ENCODE results near the gene NEU2. TPM values are rescaled to one million over a fixed set of nuclear protein-coding genes. Genes with fewer than 3 reads are reported as not detected.

Gene NEU2
- polyA plus RNA-seq, 1 experiment = not detected

DNA sequence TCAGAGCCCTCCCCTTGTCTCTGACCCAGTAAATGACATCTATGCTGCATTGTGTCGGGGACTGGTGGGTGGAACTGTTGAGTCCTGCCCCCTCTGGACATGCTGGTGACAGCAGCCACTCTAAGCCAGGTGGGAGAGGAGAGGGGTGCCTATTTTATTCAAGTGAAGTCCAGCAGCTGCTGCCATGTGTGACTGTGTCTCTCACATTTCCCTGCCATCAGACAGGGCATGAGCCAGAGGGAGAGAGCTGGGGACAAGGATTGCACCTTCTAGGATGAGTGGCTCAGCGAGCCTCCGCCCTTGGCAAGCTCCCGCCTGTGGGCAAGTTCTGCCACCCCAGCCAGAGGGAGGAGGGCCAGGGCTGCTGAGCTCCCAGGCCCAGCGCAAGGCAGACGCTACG, 33.1 kb upstream of the NEU2 start:
- Histone ChIP-seq H3K4me3 (ENCODE audit: low read depth, low read length) (no peak overlapping the region), H3K27me3 (ENCODE audit: control insufficient read depth, insufficient read depth, low read length) (peaks cover 4% of the 10 kb centered on the region), H3K36me3 (ENCODE audit: control insufficient read depth, insufficient read depth, low read length) (no peaks in the 10 kb centered on the region)
- CTCF ChIA-PET = interaction anchor here (0.6 to 1.2 kb wide), 3 partner anchors 10 to 144 kb away, joined by 3 to 5 read pairs (median 3); no protein-coding TSS in a partner anchor
- POLR2A ChIA-PET = no interaction called here
- DNase-seq (ENCODE audit: low read depth) = no peak
- TF ChIP-seq, protein P1, sequence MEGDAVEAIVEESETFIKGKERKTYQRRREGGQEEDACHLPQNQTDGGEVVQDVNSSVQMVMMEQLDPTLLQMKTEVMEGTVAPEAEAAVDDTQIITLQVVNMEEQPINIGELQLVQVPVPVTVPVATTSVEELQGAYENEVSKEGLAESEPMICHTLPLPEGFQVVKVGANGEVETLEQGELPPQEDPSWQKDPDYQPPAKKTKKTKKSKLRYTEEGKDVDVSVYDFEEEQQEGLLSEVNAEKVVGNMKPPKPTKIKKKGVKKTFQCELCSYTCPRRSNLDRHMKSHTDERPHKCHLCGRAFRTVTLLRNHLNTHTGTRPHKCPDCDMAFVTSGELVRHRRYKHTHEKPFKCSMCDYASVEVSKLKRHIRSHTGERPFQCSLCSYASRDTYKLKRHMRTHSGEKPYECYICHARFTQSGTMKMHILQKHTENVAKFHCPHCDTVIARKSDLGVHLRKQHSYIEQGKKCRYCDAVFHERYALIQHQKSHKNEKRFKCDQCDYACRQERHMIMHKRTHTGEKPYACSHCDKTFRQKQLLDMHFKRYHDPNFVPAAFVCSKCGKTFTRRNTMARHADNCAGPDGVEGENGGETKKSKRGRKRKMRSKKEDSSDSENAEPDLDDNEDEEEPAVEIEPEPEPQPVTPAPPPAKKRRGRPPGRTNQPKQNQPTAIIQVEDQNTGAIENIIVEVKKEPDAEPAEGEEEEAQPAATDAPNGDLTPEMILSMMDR (IDR thresholded peaks at IDR 0.05; ENCODE audit: insufficient read depth, low read depth, low read length) = no peak

DNA sequence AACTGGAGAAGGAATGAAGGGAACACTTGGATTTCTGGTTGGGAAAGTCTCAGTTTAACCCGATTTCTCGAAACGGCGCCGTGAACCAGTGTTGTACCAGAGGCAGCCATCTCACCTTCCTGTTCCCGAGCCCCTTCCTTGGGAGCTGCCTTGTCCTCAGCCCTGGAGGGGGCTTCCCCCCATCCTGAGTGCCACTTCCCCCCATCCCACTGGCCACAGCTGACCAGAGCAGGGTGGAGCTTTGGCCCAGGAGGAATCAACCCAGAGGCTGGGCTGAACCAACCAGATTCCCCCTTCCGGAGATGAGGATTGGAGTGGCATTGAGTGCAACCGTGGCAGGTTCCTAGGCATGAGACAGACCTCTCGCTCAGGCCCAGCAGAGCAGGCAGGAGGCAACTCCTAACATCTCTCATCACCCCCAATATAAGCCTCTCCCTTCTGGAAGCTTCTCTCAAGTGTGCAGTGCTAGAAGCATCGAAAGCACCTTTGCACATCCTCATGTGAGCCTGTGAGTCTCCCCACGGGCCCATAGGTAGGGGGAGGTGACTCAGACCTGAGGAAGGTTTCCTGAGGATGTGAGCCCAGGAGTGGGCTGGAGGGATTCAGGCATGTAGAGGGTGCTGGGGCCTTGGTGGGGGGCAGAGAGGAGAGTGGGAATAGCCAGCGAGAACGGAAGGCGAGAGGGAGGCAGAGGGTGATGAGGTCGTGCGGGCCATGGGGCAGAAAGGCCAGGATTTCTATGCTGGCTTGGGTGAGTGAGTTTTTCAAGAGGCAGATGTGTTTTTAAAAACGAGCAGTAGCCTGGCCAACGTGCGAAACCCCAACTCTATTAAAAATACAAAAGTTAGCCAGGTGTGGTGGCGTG, 31.4 kb upstream of the NEU2 start:
- Histone ChIP-seq H3K27me3 (ENCODE audit: control insufficient read depth, insufficient read depth, low read length) (peaks cover 9% of the 10 kb centered on the region), H3K4me3 (ENCODE audit: low read depth, low read length) (no peak overlapping the region), H3K36me3 (ENCODE audit: control insufficient read depth, insufficient read depth, low read length) (no peaks in the 10 kb centered on the region)
- TF ChIP-seq, protein P1 (IDR thresholded peaks at IDR 0.05; ENCODE audit: insufficient read depth, low read depth, low read length) = no peak
- POLR2A ChIA-PET = no interaction called here
- CTCF ChIA-PET = no interaction called here
- DNase-seq (ENCODE audit: low read depth) = no peak

DNA sequence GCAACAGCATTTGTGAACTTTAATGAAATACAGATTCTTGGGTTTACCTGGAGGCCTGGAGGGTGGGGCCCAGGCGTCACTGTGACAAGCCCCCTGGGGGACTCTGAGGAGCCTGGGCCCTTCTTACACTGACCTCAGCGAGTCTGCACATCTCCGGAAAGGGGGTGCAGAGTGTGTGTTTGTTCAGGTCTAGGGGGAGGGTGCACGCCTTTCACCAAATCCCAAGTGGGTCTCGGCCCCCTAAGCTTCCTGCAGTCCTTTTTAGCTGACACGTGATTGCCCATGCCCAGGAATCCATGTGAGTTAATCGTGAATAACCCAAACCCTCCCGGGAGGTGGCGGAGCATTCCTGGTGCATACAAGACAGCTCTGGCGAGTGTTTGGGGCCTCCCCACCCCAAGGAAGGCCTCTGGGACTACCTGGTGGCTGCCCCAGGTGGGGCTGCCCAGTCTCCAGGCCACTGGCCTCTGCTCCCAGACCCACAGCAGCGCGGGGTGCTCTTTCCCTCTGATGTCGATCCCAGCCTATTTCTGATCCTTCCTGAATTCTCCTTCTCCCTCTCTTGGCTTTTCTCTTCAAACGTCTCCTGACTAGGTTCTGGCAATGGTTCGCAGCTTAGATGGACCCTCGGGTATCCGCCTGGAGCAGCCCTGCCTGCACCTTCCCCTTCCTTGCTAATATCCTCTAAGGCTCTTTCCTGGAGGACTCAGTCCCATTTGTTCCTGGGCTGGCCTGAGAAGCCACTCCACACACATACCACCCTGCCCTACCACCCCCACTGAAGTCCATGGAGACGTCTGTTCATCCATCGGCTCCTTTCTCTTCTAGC, 29.4 kb upstream of the NEU2 start:
- no peak for DNase-seq (ENCODE audit: low read depth)
- ChIA-PET POLR2A (no interaction called here), CTCF (interaction anchor here (1.3 kb wide), 1 partner anchor 11 kb away, joined by 3 read pairs; no protein-coding TSS in a partner anchor)
- H3K36me3 ChIP-seq (ENCODE audit: control insufficient read depth, insufficient read depth, low read length) = no peaks in the 10 kb centered on the region
- peaks cover 9% of the 10 kb centered on the region for H3K27me3 ChIP-seq (ENCODE audit: control insufficient read depth, insufficient read depth, low read length)
- H3K4me3 ChIP-seq (ENCODE audit: low read depth, low read length) = no peak overlapping the region
- TF ChIP-seq, protein P1 (IDR thresholded peaks at IDR 0.05; ENCODE audit: insufficient read depth, low read depth, low read length) = no peak

DNA sequence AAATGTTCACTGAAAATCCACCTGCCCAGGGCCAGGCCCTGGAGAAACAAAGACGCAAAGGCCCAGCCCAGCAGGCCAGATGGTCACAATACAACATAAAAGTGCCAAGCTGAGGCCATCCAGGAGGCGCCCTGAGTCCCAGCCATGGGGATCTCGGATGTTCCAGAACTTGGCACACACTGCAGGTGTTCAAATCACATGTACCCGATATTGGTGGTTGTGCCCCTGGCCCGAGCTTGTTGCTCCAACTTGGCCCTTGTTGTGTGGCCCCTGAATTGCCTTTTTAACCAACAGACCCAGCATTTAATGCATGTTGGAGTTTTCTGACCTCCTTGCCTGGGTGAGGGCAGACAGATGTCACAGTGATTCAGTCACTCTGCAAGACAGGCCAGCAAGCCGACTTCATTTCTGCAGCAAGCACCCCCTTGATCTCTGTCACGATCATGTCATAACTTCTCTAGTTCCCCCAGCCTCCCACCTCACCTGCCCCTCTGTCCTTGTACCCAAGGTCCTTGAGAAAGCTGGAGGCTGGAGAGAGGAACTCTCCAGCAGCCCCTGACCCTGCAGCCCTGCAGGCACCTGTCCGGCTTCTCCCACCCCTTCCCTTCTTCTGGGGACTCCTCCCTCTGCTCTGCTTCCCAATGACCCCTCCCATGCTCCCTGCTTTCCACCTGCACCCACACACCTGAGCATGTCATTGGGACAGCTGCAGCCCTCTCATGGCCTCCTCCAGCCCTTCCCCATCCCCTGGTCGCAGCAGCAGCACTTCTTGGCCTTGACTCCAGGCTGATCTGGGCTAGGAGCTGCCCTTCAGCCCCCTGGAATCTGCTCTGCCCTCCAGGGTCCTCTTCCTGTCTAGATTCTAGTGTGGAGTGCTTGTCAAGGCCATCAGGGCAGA, 28.6 kb upstream of the NEU2 start:
- CTCF ChIA-PET = no interaction called here
- no peak overlapping the region for H3K4me3 ChIP-seq (ENCODE audit: low read depth, low read length)
- POLR2A ChIA-PET = no interaction called here
- DNase-seq (ENCODE audit: low read depth) = no peak
- H3K36me3 ChIP-seq (ENCODE audit: control insufficient read depth, insufficient read depth, low read length) = no peaks in the 10 kb centered on the region
- peaks cover 9% of the 10 kb centered on the region for H3K27me3 ChIP-seq (ENCODE audit: control insufficient read depth, insufficient read depth, low read length)
- TF ChIP-seq, protein P1 (IDR thresholded peaks at IDR 0.05; ENCODE audit: insufficient read depth, low read depth, low read length) = no peak
